ENCODE results near the gene GPRC5B.

Gene GPRC5B

DNA sequence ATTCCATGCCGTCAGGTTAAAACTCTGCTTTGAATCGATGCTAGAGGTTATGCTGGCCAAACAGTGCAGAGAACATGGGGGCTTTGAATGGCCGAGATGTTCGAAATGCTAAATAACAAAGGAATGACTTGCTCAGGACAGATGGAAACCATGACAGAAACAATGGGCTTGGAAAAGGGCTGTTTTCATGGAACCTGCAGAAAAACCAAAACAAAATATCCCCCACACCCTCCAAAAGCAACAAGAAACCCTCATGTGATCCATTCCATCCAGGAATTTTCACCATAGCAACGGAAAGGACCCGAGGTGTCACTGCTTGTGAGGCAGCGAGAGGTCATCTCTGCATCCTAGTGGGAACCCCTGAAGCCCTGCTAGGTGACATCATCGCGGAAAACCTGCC, 25.5 kb downstream of the GPRC5B start:
- Mint-ChIP-seq H3K4me1 (peaks cover 78% of the 10 kb centered on the region), H3K4me3 (no peak overlapping the region), H3K9me3 (no peaks in the 10 kb centered on the region), H3K27ac (no peak overlapping the region), H3K36me3 (ENCODE audit: low read depth) (peaks cover 57% of the 10 kb centered on the region), H3K27me3 (ENCODE audit: low read depth, poor library complexity) (peaks cover 4% of the 10 kb centered on the region)
- TF ChIP-seq, protein P1, sequence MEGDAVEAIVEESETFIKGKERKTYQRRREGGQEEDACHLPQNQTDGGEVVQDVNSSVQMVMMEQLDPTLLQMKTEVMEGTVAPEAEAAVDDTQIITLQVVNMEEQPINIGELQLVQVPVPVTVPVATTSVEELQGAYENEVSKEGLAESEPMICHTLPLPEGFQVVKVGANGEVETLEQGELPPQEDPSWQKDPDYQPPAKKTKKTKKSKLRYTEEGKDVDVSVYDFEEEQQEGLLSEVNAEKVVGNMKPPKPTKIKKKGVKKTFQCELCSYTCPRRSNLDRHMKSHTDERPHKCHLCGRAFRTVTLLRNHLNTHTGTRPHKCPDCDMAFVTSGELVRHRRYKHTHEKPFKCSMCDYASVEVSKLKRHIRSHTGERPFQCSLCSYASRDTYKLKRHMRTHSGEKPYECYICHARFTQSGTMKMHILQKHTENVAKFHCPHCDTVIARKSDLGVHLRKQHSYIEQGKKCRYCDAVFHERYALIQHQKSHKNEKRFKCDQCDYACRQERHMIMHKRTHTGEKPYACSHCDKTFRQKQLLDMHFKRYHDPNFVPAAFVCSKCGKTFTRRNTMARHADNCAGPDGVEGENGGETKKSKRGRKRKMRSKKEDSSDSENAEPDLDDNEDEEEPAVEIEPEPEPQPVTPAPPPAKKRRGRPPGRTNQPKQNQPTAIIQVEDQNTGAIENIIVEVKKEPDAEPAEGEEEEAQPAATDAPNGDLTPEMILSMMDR (IDR thresholded peaks at IDR 0.05), result no peak
- no peak for DNase-seq

DNA sequence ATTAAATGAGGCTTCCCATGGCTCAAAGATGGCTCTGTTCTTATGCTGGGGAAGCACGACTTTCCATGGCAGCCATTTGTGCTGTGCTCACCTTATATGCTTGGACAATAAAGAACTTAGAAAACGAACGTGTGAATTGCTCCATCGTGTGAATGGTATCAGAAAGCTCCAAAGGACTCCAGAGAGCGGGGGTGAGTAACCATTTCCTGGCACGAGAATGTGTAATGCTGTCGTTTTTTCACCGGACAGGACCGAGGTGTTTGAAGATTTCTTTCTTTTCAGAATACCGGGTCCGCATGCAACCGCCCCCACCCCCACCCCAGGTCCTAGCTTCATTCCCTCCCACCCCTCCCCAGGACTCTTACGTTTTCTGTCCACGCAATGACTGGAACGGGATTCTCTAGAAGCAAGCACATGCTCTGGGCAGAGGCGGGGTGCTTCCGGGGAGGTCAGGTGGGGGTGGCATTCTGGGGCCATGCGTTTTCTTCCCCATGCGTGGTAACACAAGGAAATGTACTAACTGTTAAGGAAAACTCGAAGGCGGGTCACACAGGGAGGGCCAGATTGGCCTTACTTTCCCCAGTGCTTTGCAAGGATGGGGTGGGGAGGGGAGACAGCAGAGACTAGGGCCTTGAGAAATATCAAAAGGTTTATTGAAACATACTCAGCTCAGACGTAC, 26.2 kb downstream of the GPRC5B start:
- no peaks in the 10 kb centered on the region for H3K9me3 Mint-ChIP-seq
- no peak for DNase-seq
- TF ChIP-seq, protein P1 (IDR thresholded peaks at IDR 0.05), result no peak
- H3K27me3 Mint-ChIP-seq (ENCODE audit: low read depth, poor library complexity), result peaks cover 4% of the 10 kb centered on the region
- peaks cover 85% of the 10 kb centered on the region for H3K4me1 Mint-ChIP-seq
- H3K27ac Mint-ChIP-seq, result no peak overlapping the region
- no peak overlapping the region for H3K4me3 Mint-ChIP-seq
- peaks cover 55% of the 10 kb centered on the region for H3K36me3 Mint-ChIP-seq (ENCODE audit: low read depth)

DNA sequence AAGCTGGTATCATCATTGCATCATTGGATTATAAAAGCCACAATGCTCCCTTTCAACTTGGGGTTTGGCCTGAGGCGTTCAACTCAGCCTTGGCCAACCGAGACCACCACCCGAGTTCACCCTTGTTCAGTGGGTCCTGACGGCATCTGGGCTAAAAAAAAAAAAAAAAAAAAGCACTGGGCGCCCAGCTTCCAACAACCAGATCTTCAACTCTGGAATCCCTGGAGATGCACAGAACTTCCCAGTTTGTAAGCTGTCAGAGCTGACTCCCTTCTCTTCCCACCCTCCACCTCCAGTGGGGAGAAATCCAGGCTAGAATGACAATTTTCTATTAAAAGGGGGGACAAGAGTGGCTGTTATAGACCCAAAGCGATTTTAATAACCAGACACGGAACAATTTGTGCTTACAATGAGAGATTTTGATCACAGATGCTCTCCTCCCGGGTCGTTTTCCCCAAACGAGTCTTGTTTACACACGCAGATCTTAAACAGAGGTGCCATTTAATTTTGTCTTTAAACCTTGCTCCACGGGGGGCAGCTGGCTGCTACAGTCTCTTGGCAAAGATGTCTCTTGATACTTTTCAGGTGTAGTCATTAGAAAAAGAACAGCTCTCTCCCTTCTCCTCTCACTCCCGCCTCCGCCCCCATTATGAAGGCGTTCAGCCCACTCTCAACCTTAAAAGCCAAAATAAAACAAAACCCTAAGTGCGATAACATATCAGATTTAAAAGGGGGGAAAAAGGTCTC, 26.9 kb downstream of the GPRC5B start:
- peaks cover 91% of the 10 kb centered on the region for H3K4me1 Mint-ChIP-seq
- no peak for DNase-seq
- no peaks in the 10 kb centered on the region for H3K9me3 Mint-ChIP-seq
- peaks cover 60% of the 10 kb centered on the region for H3K36me3 Mint-ChIP-seq (ENCODE audit: low read depth)
- H3K27me3 Mint-ChIP-seq (ENCODE audit: low read depth, poor library complexity), result peaks cover 4% of the 10 kb centered on the region
- no peak overlapping the region for H3K27ac Mint-ChIP-seq
- H3K4me3 Mint-ChIP-seq, result no peak overlapping the region
- TF ChIP-seq, protein P1 (IDR thresholded peaks at IDR 0.05), result no peak

DNA sequence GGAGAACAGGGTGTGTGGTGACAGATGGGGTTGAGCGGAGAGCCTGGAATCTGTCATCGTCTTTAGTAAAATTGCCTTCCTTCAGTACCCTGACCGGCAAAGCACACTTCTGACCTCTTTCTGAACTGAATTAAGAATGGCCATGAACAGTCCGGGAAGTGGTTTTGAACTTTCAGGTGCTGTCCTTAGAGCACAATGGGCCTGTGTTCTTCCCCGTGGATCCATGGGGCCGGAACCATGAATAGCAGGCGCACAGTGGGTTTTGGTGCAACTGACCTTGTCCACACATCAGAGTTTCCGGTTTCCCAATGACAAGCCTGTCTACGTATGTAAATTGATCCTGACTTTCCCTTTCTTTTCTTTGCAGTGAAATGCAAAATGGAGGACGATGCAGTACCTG, 28.5 kb downstream of the GPRC5B start:
- no peak for DNase-seq
- Mint-ChIP-seq H3K4me3 (no peak overlapping the region), H3K9me3 (no peaks in the 10 kb centered on the region), H3K4me1 (peaks cover 84% of the 10 kb centered on the region), H3K36me3 (ENCODE audit: low read depth) (peaks cover 49% of the 10 kb centered on the region), H3K27me3 (ENCODE audit: low read depth, poor library complexity) (peaks cover 2% of the 10 kb centered on the region), H3K27ac (no peak overlapping the region)
- TF ChIP-seq, protein P1 (IDR thresholded peaks at IDR 0.05), result no peak

DNA sequence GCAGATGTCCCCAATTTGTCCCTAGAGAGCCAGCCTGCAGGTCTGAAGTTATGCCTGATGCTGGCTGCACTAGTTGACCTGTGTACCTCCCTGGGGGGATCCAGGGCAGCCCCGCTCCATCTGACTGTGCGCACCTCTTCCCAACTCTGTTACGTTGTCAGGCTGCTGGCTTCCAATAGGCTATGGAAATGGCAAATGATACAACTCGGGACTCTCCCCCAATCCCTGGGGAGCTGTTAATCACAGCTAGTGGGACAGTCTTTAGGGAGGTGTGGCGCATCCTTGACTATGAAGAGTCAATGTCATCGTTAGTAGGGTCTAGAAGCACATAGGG, 30.1 kb downstream of the GPRC5B start:
- Mint-ChIP-seq H3K27ac (peak overlapping the region; percentile 61), H3K9me3 (no peaks in the 10 kb centered on the region), H3K4me1 (peaks cover 71% of the 10 kb centered on the region), H3K27me3 (ENCODE audit: low read depth, poor library complexity) (no peaks in the 10 kb centered on the region), H3K4me3 (no peak overlapping the region), H3K36me3 (ENCODE audit: low read depth) (peaks cover 51% of the 10 kb centered on the region)
- TF ChIP-seq, protein P1 (IDR thresholded peaks at IDR 0.05), result no peak
- DNase-seq, result no peak
